CD4-positive, CD25-positive, alpha-beta regulatory T cell (primary cell): ENCODE results near the gene NFAT5. TPM values are rescaled to one million over a fixed set of nuclear protein-coding genes. Genes with fewer than 3 reads are reported as not detected.
"Not testable (repeated sequence)": the region's sequence is repeated elsewhere in the genome, so short reads cannot be mapped to it uniquely, and the experiment has no call there.

Experiments
- ATAC-seq, 2 donors: fragments of 150-1000 bp; cut with Tn5 transposase; one replicate each; pipeline ENCODE4 v1.10.0; 2021; ENCODE audit warnings: low read depth in 2 of 2, moderate number of reproducible peaks in 2 of 2, moderate library complexity in 1 of 2
- DNase-seq, 3 donors: peaks; one replicate each; pipeline versions ENCODE4 v3.0.0 to v3.0.0-alpha.2; 2012 to 2022; ENCODE audit warnings: mixed read lengths in 1 of 3
- H3K27ac ChIP-seq: one replicate; pipeline ENCODE4 v1.7.0; 2013; ENCODE audit warnings: mild to moderate bottlenecking, low read length; ENCODE audit not compliant: insufficient read depth, poor library complexity, severe bottlenecking
- H3K27me3 ChIP-seq: one replicate; pipeline ENCODE4 v1.7.0; 2013; ENCODE audit warnings: low read length; ENCODE audit not compliant: control insufficient read depth, insufficient read depth
- H3K36me3 ChIP-seq: one replicate; pipeline ENCODE4 v1.7.0; 2013; ENCODE audit warnings: mild to moderate bottlenecking, low read length, moderate library complexity; ENCODE audit not compliant: control insufficient read depth, insufficient read depth
- H3K4me1 ChIP-seq: 2 replicates; pipeline ENCODE4 v1.7.0; 2013; ENCODE audit warnings: mild to moderate bottlenecking, low read length; ENCODE audit not compliant: insufficient read depth, control insufficient read depth, poor library complexity, severe bottlenecking
- H3K4me3 ChIP-seq: one replicate; pipeline ENCODE4 v1.7.0; 2013; ENCODE audit warnings: low read depth, mild to moderate bottlenecking, low read length, moderate library complexity
- H3K9me3 ChIP-seq, 2 experiments: 1 replicate in 1 of 2; 2 replicates in 1 of 2; pipeline ENCODE4 v1.7.0; 2013; ENCODE audit warnings: low read length in 2 of 2, mild to moderate bottlenecking in 1 of 2, moderate library complexity in 1 of 2; ENCODE audit not compliant: control insufficient read depth in 2 of 2
- H3K27ac Mint-ChIP-seq, 3 donors: one replicate each; pipeline ENCODE4 v1.8.0; 2020 to 2022; ENCODE audit warnings: mild to moderate bottlenecking in 3 of 3, mixed read lengths in 3 of 3, moderate library complexity in 2 of 3
- H3K27me3 Mint-ChIP-seq: one replicate; pipeline ENCODE4 v1.8.0; 2022; ENCODE audit warnings: mild to moderate bottlenecking, mixed read lengths
- H3K36me3 Mint-ChIP-seq: one replicate; pipeline ENCODE4 v1.8.0; 2020; ENCODE audit warnings: mixed read lengths
- H3K4me1 Mint-ChIP-seq, 4 donors: one replicate each; pipeline ENCODE4 v1.8.0; 2020 to 2022; ENCODE audit warnings: mixed read lengths in 4 of 4, mild to moderate bottlenecking in 1 of 4
- H3K4me3 Mint-ChIP-seq, 4 donors: one replicate each; pipeline ENCODE4 v1.8.0; 2020 to 2022; ENCODE audit warnings: mild to moderate bottlenecking in 4 of 4, mixed read lengths in 4 of 4, moderate library complexity in 3 of 4
- H3K9me3 Mint-ChIP-seq, 7 donors: one replicate each; pipeline ENCODE4 v1.8.0; 2020 to 2022; ENCODE audit warnings: mixed read lengths in 7 of 7, mild to moderate bottlenecking in 3 of 7, moderate library complexity in 2 of 7
- polyA plus RNA-seq, 4 donors: library from polyadenylated mRNA; unstranded; fragments of 300-500 nt; fragmentation: Illumina TruSeq; gene quantifications; one replicate each; pipeline ENCODE4 v1.2.3, GENCODE V29; 2021
- total RNA-seq: library from RNA; stranded (reverse); gene quantifications from one replicate; pipeline ENCODE4 v1.2.3, GENCODE V29; 2022

Gene NFAT5
- total and polyA plus RNA-seq, 5 donors from 2014 or later = 7.0 to 57.6 (median 12.0) TPM

- H3K36me3 Mint-ChIP-seq = peaks cover 36% of the 10 kb centered on the region
- H3K4me1 Mint-ChIP-seq = peaks cover 0 to 8% (median 6%) of the 10 kb centered on the region in 4 donors
- no peaks in the 10 kb centered on the region for H3K27me3 Mint-ChIP-seq
These were observed 67.6 kb downstream of the NFAT5 start for GRCh38 chr16:69633375-69633774.

GRCh38 chr16:69636563-69637146 is 70.9 kb downstream of the NFAT5 start:
- not testable (repeated sequence) for H3K27ac Mint-ChIP-seq, H3K27ac ChIP-seq, H3K4me3 ChIP-seq, H3K27me3 Mint-ChIP-seq, H3K4me1 Mint-ChIP-seq, H3K4me1 ChIP-seq, H3K4me3 Mint-ChIP-seq, ATAC-seq, H3K27me3 ChIP-seq, DNase-seq, H3K9me3 ChIP-seq
- Mint-ChIP-seq H3K9me3 (peaks cover 0 to 13% (median 2%) of the 10 kb centered on the region in 7 donors), H3K36me3 (peaks cover 32% of the 10 kb centered on the region)
- peaks cover 27% of the 10 kb centered on the region for H3K36me3 ChIP-seq

More at GRCh38 chr16:69633375-69633774, 67.6 kb downstream of the NFAT5 start:
- peaks cover 0 to 13% (median 2%) of the 10 kb centered on the region in 7 donors for H3K9me3 Mint-ChIP-seq
- H3K27ac Mint-ChIP-seq = no peak overlapping the region
- Histone ChIP-seq H3K4me1 (no peaks in the 10 kb centered on the region), H3K27ac (no peak overlapping the region), H3K9me3 (peaks cover 1 to 6% of the 10 kb centered on the region in 2 experiments), H3K4me3 (no peak overlapping the region), H3K27me3 (no peaks in the 10 kb centered on the region), H3K36me3 (peaks cover 46% of the 10 kb centered on the region)
- H3K4me3 Mint-ChIP-seq = no peak overlapping the region
- ATAC-seq = no peak
- DNase-seq = no peak

- not testable (repeated sequence) for H3K4me1 Mint-ChIP-seq, H3K4me1 ChIP-seq, H3K27me3 Mint-ChIP-seq, DNase-seq, H3K27me3 ChIP-seq, ATAC-seq, H3K9me3 ChIP-seq, H3K4me3 ChIP-seq, H3K4me3 Mint-ChIP-seq, H3K27ac ChIP-seq
- Mint-ChIP-seq H3K36me3 (peaks cover 32% of the 10 kb centered on the region), H3K9me3 (peaks cover 0 to 13% (median 2%) of the 10 kb centered on the region in 7 donors), H3K27ac (peak overlapping the region in 1 of 3 donors; percentile 38)
- H3K36me3 ChIP-seq = peaks cover 23% of the 10 kb centered on the region
These were observed 71.6 kb downstream of the NFAT5 start for GRCh38 chr16:69637206-69637865.

- not testable (repeated sequence) for H3K27me3 ChIP-seq, H3K4me1 Mint-ChIP-seq, H3K4me1 ChIP-seq, H3K36me3 Mint-ChIP-seq, H3K9me3 ChIP-seq, H3K9me3 Mint-ChIP-seq, H3K4me3 Mint-ChIP-seq, ATAC-seq, DNase-seq, H3K27ac ChIP-seq, H3K4me3 ChIP-seq, H3K27me3 Mint-ChIP-seq
- peaks cover 13% of the 10 kb centered on the region for H3K36me3 ChIP-seq
- peak overlapping the region in 1 of 3 donors; percentile 26 for H3K27ac Mint-ChIP-seq
These were observed 78.2 kb downstream of the NFAT5 start for GRCh38 chr16:69643997-69644396.

- Mint-ChIP-seq H3K9me3 (no peaks in the 10 kb centered on the region), H3K27ac (peak overlapping the region in 2 of 3 donors; percentile 18 to 34), H3K36me3 (peaks cover 12% of the 10 kb centered on the region), H3K27me3 (no peaks in the 10 kb centered on the region), H3K4me1 (peaks cover 5 to 12% (median 8%) of the 10 kb centered on the region in 4 donors), H3K4me3 (no peak overlapping the region)
- Histone ChIP-seq H3K27ac (no peak overlapping the region), H3K4me3 (no peak overlapping the region), H3K9me3 (no peaks in the 10 kb centered on the region), H3K27me3 (no peaks in the 10 kb centered on the region), H3K4me1 (no peaks in the 10 kb centered on the region), H3K36me3 (peaks cover 18% of the 10 kb centered on the region)
- DNase-seq (no peak), ATAC-seq (no peak)
These were observed 79.0 kb downstream of the NFAT5 start for GRCh38 chr16:69644790-69645189.

- no peaks in the 10 kb centered on the region for H3K9me3 ChIP-seq
- Mint-ChIP-seq H3K4me1 (peaks cover 5 to 12% (median 8%) of the 10 kb centered on the region in 4 donors), H3K36me3 (peaks cover 17% of the 10 kb centered on the region)
These were observed 81.3 kb downstream of the NFAT5 start for GRCh38 chr16:69647020-69647419.

GRCh38 chr16:69651217-69651616 is 85.5 kb downstream of the NFAT5 start:
- Mint-ChIP-seq H3K27ac (peak overlapping the region in 2 of 3 donors; percentile 11 to 57), H3K36me3 (peaks cover 27% of the 10 kb centered on the region), H3K9me3 (no peaks in the 10 kb centered on the region), H3K4me1 (peaks cover 0 to 13% (median 3%) of the 10 kb centered on the region in 4 donors), H3K27me3 (no peaks in the 10 kb centered on the region), H3K4me3 (no peak overlapping the region)
- Histone ChIP-seq H3K9me3 (no peaks in the 10 kb centered on the region), H3K4me3 (no peak overlapping the region), H3K27ac (no peak overlapping the region), H3K36me3 (peaks cover 65% of the 10 kb centered on the region), H3K4me1 (no peaks in the 10 kb centered on the region), H3K27me3 (no peaks in the 10 kb centered on the region)
- DNase-seq = no peak
- no peak for ATAC-seq

More at GRCh38 chr16:69647020-69647419, 81.3 kb downstream of the NFAT5 start:
- Mint-ChIP-seq H3K9me3 (no peaks in the 10 kb centered on the region), H3K27ac (no peak overlapping the region), H3K4me3 (no peak overlapping the region), H3K27me3 (no peaks in the 10 kb centered on the region)
- Histone ChIP-seq H3K4me3 (no peak overlapping the region), H3K36me3 (peaks cover 31% of the 10 kb centered on the region), H3K4me1 (no peaks in the 10 kb centered on the region), H3K27me3 (no peaks in the 10 kb centered on the region), H3K27ac (no peak overlapping the region)
- no peak for DNase-seq
- no peak for ATAC-seq
